Esophagus squamous epithelium (tissue), 5 donors: ENCODE data around the gene SLC17A7. TPM values are rescaled to one million over a fixed set of nuclear protein-coding genes. Genes with fewer than 3 reads are reported as not detected.

ENCODE experiments used
- DNase-seq: peaks from one replicate; lab custom pipeline; 2025; lab: John Stamatoyannopoulos, UW
- H3K27ac ChIP-seq, 4 donors: fragments of 200-600 bp; sonication (generic); one replicate each; pipeline ENCODE4 v1.5.1; 2016 to 2019; ENCODE audit warnings: mild to moderate bottlenecking in 1 of 4
- H3K27me3 ChIP-seq, 4 donors: fragments of 200-600 bp; sonication (generic); 1 replicate in 3 of 4; 2 replicates in 1 of 4; pipeline versions ENCODE4 v1.5.1 to v1.6.0; 2017 to 2021; ENCODE audit warnings: antibody characterized with exemption in 1 of 4
- H3K36me3 ChIP-seq, 3 donors: fragments of 200-600 bp; sonication (generic); one replicate each; pipeline ENCODE4 v1.5.1; 2016 to 2019
- H3K4me1 ChIP-seq, 3 donors: fragments of 200-600 bp; sonication (generic); one replicate each; pipeline ENCODE4 v1.5.1; 2017 to 2019
- H3K4me3 ChIP-seq, 4 donors: fragments of 200-600 bp; sonication (generic); 1 replicate in 3 of 4; 2 replicates in 1 of 4; pipeline ENCODE4 v1.5.1; 2016 to 2019; ENCODE audit warnings: mild to moderate bottlenecking in 2 of 4, moderate library complexity in 1 of 4
- H3K9me3 ChIP-seq, 3 donors: fragments of 200-600 bp; sonication (generic); one replicate each; pipeline ENCODE4 v1.5.1; 2016 to 2019
- POLR2A ChIP-seq, 4 donors: fragments of 450-650 bp; IDR thresholded peaks; one replicate each; pipeline ENCODE4 v1.6.1; 2017; ENCODE audit warnings: antibody characterized with exemption in 4 of 4, mild to moderate bottlenecking in 4 of 4, moderate library complexity in 3 of 4
- WGBS, 2 donors: methylation state at CpG; one replicate each; pipeline ENCODE4 v1.1.5; 2018; 5-methylcytosine and 5-hydroxymethylcytosine counted together
- intact Hi-C: fragments of 100-400 bp; cut with DNase I; formaldehyde crosslinking; loops from one replicate; pipeline ENCODE4 v1.15.0; 2022
- total RNA-seq, 4 donors: library from RNA; depleted of rRNA; stranded (reverse); fragments of >200 nt; gene quantifications; one replicate each; pipeline ENCODE4 v1.1.0, GENCODE V29; 2016
- TF ChIP-seq, protein P1 (sequence below), 6 experiments: fragments of 450-650 bp in 4 of 6; fragments of 200-600 bp in 2 of 6; sonication (generic) in 2 of 6; IDR thresholded peaks; one replicate each; pipeline ENCODE4 v1.5.1; 2016 to 2019; ENCODE audit warnings: antibody characterized with exemption in 6 of 6, mild to moderate bottlenecking in 4 of 6, moderate library complexity in 4 of 6
- donor health status: DM: yes; HTN: yes; CAD: no.

SLC17A7 gene
- total RNA-seq, 4 donors from 2014 or later = 0.13 to 1.5 (median 0.40) TPM

- Histone ChIP-seq H3K4me3 (no peak overlapping the region), H3K27me3 (no peaks in the 10 kb centered on the region), H3K9me3 (no peaks in the 10 kb centered on the region), H3K4me1 (peaks cover 15 to 60% (median 44%) of the 10 kb centered on the region in 3 donors), H3K27ac (peak overlapping the region; percentile 52 to 95 (median 92)), H3K36me3 (peaks cover 0 to 26% (median 0%) of the 10 kb centered on the region in 3 donors)
- no peak for DNase-seq
- intact Hi-C loops = no loop called here
- no peak for TF ChIP-seq POLR2A (IDR thresholded peaks at IDR 0.05)
- TF ChIP-seq, protein P1, sequence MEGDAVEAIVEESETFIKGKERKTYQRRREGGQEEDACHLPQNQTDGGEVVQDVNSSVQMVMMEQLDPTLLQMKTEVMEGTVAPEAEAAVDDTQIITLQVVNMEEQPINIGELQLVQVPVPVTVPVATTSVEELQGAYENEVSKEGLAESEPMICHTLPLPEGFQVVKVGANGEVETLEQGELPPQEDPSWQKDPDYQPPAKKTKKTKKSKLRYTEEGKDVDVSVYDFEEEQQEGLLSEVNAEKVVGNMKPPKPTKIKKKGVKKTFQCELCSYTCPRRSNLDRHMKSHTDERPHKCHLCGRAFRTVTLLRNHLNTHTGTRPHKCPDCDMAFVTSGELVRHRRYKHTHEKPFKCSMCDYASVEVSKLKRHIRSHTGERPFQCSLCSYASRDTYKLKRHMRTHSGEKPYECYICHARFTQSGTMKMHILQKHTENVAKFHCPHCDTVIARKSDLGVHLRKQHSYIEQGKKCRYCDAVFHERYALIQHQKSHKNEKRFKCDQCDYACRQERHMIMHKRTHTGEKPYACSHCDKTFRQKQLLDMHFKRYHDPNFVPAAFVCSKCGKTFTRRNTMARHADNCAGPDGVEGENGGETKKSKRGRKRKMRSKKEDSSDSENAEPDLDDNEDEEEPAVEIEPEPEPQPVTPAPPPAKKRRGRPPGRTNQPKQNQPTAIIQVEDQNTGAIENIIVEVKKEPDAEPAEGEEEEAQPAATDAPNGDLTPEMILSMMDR (IDR thresholded peaks at IDR 0.05) = peak in 4 of 6 experiments; percentile 8 to 43 (median 34)
- 66 to 75% methylated on average over 2 to 15 of the region's 25 CpGs for WGBS, 2 donors
These were observed 28.7 kb upstream of the SLC17A7 start for GRCh38 chr19:49469828-49470614.

GRCh38 chr19:49468746-49469447, 27.6 kb upstream of the SLC17A7 start:
- Histone ChIP-seq H3K9me3 (no peaks in the 10 kb centered on the region), H3K27me3 (no peaks in the 10 kb centered on the region), H3K27ac (peak overlapping the region; percentile 88 to 95 (median 92)), H3K4me1 (peaks cover 10 to 50% (median 40%) of the 10 kb centered on the region in 3 donors), H3K4me3 (peak overlapping the region; percentile 7 to 51 (median 27)), H3K36me3 (peaks cover 0 to 37% (median 0%) of the 10 kb centered on the region in 3 donors)
- 19 to 27% methylated on average over 7 to 15 of the region's 15 CpGs for WGBS, 2 donors
- peak; percentile 82 for DNase-seq
- intact Hi-C loops = no loop called here
- TF ChIP-seq POLR2A (IDR thresholded peaks at IDR 0.05) = peak in 1 of 4 donors; percentile 28
- TF ChIP-seq, protein P1 (IDR thresholded peaks at IDR 0.05) = no peak

DNA sequence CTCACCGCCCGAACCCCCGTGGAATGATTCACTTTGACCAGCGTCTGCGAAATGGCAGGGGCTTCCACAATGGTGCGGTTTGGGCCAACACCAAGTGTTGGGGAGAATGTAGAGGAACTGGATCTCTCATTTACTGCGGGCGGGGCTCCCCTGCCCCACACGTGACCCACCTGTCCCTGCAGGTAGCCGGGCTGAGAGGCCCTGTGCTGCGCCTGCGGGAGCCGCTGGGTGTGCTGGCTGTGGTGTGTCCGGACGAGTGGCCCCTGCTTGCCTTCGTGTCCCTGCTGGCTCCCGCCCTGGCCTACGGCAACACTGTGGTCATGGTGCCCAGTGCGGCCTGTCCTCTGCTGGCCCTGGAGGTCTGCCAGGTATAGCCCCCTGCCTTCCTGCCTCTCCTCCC, 26.9 kb upstream of the SLC17A7 start:
- Histone ChIP-seq H3K27me3 (no peaks in the 10 kb centered on the region), H3K4me1 (peaks cover 10 to 43% (median 33%) of the 10 kb centered on the region in 3 donors), H3K9me3 (no peaks in the 10 kb centered on the region), H3K36me3 (peaks cover 0 to 40% (median 0%) of the 10 kb centered on the region in 3 donors), H3K27ac (peak overlapping the region; percentile 88 to 95 (median 92)), H3K4me3 (peak overlapping the region; percentile 7 to 51 (median 27))
- no peak for DNase-seq
- TF ChIP-seq, protein P1 (IDR thresholded peaks at IDR 0.05) = peak in 1 of 6 experiments; percentile 18
- peak in 1 of 4 donors; percentile 43 for TF ChIP-seq POLR2A (IDR thresholded peaks at IDR 0.05)
- 25 to 68% methylated on average over 10 to 15 of the region's 19 CpGs for WGBS, 2 donors
- intact Hi-C loops = no loop called here

GRCh38 chr19:49465371-49465770, 24.0 kb upstream of the SLC17A7 start:
- DNase-seq = no peak
- no peak overlapping the region for H3K27ac ChIP-seq
- H3K27me3 ChIP-seq = no peaks in the 10 kb centered on the region
- intact Hi-C loops = no loop called here
- peaks cover 10 to 30% (median 27%) of the 10 kb centered on the region in 3 donors for H3K4me1 ChIP-seq
- no peaks in the 10 kb centered on the region for H3K9me3 ChIP-seq
- no peak for TF ChIP-seq POLR2A (IDR thresholded peaks at IDR 0.05)
- TF ChIP-seq, protein P1 (IDR thresholded peaks at IDR 0.05) = no peak
- H3K36me3 ChIP-seq = peaks cover 0 to 63% (median 0%) of the 10 kb centered on the region in 3 donors
- WGBS, 2 donors = no CpG with 5 or more reads among the region's 3 CpGs
- no peak overlapping the region for H3K4me3 ChIP-seq
